Measurements from ENCODE around the gene GNAZ.

Gene GNAZ

GRCh38 chr22:23120415-23120899 lies 50.1 kb downstream of the GNAZ start:
- FAIRE-seq (no peak), DNase-seq (ENCODE audit: insufficient read length, low spot score) (no peak)
- no peak for TF ChIP-seq POLR2A (IDR thresholded peaks at IDR 0.05; ENCODE audit: low read depth, low read length)

- no peak for FAIRE-seq
- no peak for DNase-seq (ENCODE audit: insufficient read length, low spot score)
- TF ChIP-seq POLR2A (IDR thresholded peaks at IDR 0.05; ENCODE audit: low read depth, low read length) = no peak
These were observed 50.7 kb downstream of the GNAZ start for GRCh38 chr22:23121000-23121421.

GRCh38 chr22:23121424-23121823 lies 51.1 kb downstream of the GNAZ start:
- FAIRE-seq = no peak
- DNase-seq (ENCODE audit: insufficient read length, low spot score) = no peak
- TF ChIP-seq POLR2A (IDR thresholded peaks at IDR 0.05; ENCODE audit: low read depth, low read length) = no peak

GRCh38 chr22:23122216-23122957 lies 52.1 kb downstream of the GNAZ start:
- FAIRE-seq = no peak
- DNase-seq (ENCODE audit: insufficient read length, low spot score) = no peak
- no peak for TF ChIP-seq POLR2A (IDR thresholded peaks at IDR 0.05; ENCODE audit: low read depth, low read length)

GRCh38 chr22:23122992-23123803 lies 52.9 kb downstream of the GNAZ start:
- no peak for TF ChIP-seq POLR2A (IDR thresholded peaks at IDR 0.05; ENCODE audit: low read depth, low read length)
- no peak for FAIRE-seq
- no peak for DNase-seq (ENCODE audit: insufficient read length, low spot score)

- FAIRE-seq = no peak
- no peak for TF ChIP-seq POLR2A (IDR thresholded peaks at IDR 0.05; ENCODE audit: low read depth, low read length)
- DNase-seq (ENCODE audit: insufficient read length, low spot score) = no peak
These were observed 53.5 kb downstream of the GNAZ start for GRCh38 chr22:23123804-23124254.

GRCh38 chr22:23124611-23125511 lies 54.5 kb downstream of the GNAZ start:
- TF ChIP-seq POLR2A (IDR thresholded peaks at IDR 0.05; ENCODE audit: low read depth, low read length) = no peak
- FAIRE-seq = no peak

GRCh38 chr22:23125512-23126103 lies 55.3 kb downstream of the GNAZ start:
- TF ChIP-seq POLR2A (IDR thresholded peaks at IDR 0.05; ENCODE audit: low read depth, low read length) = no peak
- no peak for DNase-seq (ENCODE audit: insufficient read length, low spot score)
- no peak for FAIRE-seq

More at GRCh38 chr22:23124611-23125511, 54.5 kb downstream of the GNAZ start:
- DNase-seq (ENCODE audit: insufficient read length, low spot score) = no peak

- FAIRE-seq (no peak), DNase-seq (ENCODE audit: insufficient read length, low spot score) (no peak)
- TF ChIP-seq POLR2A (IDR thresholded peaks at IDR 0.05; ENCODE audit: low read depth, low read length) = no peak
These were observed 56.1 kb downstream of the GNAZ start for GRCh38 chr22:23126165-23127054.

- TF ChIP-seq POLR2A (IDR thresholded peaks at IDR 0.05; ENCODE audit: low read depth, low read length) = no peak
- DNase-seq (ENCODE audit: insufficient read length, low spot score) = no peak
- no peak for FAIRE-seq
These were observed 56.9 kb downstream of the GNAZ start for GRCh38 chr22:23127055-23127756.

- no peak for TF ChIP-seq POLR2A (IDR thresholded peaks at IDR 0.05; ENCODE audit: low read depth, low read length)
- DNase-seq (ENCODE audit: insufficient read length, low spot score) = no peak
- FAIRE-seq = no peak
These were observed 57.5 kb downstream of the GNAZ start for GRCh38 chr22:23127788-23128187.
